Hepatic stellate cell (primary cell): ENCODE measurements around the gene APOBEC3F.
"Not testable (repeated sequence)": the region's sequence is repeated elsewhere in the genome, so short reads cannot be mapped to it uniquely, and the experiment has no call there.

Experiments
- DNase-seq: peaks from one replicate; pipeline ENCODE4 v3.0.0; 2011; ENCODE audit warnings: low spot score

APOBEC3F gene

DNA sequence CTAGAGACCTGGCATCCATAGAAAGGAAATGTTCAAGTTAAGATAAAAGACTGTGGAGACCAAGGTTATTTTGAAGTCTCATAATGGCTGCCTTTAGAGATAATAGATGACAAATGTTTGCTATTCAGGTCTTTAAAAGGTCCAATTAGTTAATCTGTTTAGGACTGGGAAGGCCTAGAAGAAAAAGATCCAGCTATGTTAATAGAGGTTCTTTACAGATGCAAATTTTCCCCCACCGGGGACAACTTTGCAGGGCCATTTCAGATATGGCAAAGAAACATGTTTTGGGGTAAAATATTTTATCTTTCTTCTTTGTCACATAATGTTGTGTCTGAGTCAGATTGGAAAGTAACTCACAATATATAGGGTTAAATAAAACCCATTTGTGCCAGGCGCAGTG is 33.3 kb downstream of the APOBEC3F start:
- DNase-seq, result no peak

DNA sequence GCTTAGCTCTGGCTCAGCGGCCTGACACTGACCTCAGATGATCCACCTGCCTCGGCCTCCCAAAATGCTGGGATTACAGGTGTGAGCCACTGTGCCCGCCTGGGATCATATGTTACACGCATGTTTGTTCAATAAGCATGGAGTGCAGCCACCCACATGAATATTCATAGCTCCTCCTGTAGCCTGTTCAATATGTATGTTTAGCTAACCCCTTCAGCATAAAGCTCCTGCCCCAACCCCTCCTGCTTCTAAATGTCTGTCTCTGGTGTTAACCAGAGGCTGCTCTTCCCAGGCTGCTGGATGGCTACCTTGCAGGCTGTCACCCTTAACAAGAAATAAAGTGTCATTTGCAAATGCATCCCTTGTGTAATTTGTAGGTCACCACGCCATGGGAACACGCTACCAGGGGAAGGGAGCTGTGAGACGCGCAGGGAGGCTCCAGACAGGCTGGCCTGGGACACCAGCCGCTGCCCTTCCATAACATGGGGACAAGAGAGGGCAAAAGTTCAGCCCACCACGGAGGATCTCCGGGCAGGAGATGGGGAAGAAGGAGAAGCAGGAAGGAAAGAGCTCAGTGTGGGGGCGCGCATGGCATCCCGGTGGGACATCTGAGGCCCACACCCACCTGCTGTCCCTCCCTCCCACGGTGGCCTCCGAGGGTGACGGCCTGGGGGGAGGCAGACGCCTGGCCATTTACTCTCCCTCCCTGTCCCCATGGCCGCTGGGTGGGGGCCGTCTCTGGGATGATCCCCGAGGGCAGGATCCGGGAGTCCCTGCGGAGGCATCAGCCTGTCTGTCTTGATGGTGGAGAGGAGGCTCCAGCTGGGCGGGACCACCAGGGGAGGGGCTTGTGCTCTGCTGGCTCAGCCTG is 35.7 kb downstream of the APOBEC3F start:
- not testable (repeated sequence) for DNase-seq

DNA sequence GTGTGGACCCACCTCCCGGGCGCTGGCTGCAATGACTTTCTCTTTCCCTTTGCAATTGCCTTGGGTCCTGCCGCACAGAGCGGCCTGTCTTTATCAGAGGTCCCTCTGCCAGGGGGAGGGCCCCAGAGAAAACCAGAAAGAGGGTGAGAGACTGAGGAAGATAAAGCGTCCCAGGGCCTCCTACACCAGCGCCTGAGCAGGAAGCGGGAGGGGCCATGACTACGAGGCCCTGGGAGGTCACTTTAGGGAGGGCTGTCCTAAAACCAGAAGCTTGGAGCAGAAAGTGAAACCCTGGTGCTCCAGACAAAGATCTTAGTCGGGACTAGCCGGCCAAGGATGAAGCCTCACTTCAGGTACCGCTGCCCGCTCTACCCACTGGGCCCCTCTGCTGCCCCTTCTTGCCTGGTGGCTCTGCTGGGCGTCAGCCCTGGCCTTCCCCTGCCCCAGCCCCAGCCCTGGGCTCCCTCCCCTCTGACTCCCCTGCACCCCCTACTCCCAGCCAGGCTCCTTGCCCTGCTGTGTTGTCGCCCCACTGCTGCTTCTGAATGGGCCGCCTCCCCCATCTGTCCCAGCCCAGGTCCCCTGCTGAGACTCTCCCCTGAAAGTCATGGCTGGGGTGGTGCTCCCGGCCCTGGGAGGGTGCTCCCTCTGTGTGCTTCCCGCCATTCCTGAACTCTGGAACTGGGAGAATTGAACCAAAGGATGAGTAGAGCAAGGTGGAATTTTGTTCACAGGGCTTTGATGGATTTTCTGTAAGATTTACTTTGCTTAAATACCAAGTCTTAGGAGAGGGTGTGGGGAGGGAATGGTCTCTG is 36.6 kb downstream of the APOBEC3F start, which contains the start of gene APOBEC3G:
Gene APOBEC3G, plus strand, starts transcription at position 250 of the 815 bp plus-strand sequence. Its CDS starts 87 bp downstream, at position 337.
- DNase-seq, result not testable (repeated sequence)

DNA sequence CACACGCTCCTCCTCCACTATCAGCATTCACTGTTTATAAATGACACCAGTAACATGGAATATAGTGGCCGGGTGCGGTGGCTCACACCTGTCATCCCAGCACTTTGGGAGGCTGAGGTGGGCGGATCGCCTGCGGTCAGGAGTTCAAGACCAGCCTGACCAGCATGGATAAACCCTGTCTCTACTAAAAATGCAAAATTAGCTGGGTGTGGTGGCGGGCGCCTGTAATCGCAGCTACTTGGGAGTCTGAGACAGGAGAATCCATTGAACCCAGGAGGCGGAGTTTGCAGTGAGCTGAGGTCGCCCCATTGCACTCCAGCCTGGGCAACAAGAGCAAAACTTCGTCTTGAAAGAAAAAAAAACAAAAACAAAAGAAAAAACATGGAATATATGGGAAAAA is 37.2 kb downstream of the APOBEC3F start:
- not testable (repeated sequence) for DNase-seq

DNA sequence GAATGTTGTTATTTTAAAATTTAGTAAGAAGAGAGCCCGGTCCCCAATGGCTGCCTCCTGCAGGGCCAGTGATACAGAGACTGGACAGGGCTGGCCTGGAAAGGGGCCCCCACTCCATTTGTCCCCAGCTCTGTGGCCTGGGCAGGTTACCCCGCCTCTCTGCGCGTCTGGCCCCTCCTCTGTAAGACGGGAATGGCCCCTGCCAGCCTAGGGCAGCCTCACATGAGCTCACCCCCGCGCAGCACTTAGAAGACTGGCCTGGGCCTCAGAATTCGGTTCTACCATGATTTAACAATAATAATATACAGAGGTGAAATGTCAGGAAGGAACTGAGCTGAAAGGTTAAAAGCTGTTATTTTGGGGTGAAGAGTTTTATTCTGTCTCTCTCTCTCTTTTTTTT is 37.7 kb downstream of the APOBEC3F start:
- no peak for DNase-seq

DNA sequence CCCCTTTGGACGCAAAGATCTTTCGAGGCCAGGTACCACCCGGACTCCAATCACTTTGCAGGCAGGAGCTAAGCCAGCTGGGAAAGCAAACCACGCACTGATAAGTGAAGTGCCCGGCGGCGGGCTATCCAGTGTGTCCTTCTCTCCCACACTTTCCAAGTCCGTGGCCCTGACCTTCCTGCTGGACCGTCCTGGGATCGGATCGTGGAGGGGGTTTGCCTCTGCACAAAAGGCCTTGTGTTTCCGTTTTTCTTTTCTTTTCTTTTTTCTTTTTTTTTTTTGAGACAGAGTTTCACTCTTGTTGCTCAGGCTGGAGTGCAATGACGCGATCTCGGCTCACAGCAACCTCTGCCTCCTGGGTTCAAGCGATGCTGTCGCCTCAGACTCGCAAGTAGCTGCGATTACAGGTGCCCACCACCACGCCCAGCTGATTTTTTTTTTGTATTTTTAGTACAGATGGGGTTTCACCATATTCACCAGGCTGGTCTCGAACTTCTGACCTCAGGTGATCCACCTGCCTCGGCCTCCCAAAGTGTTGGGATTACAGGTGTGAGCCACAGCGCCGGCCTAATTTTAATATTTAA is 38.5 kb downstream of the APOBEC3F start:
- DNase-seq, result not testable (repeated sequence)

DNA sequence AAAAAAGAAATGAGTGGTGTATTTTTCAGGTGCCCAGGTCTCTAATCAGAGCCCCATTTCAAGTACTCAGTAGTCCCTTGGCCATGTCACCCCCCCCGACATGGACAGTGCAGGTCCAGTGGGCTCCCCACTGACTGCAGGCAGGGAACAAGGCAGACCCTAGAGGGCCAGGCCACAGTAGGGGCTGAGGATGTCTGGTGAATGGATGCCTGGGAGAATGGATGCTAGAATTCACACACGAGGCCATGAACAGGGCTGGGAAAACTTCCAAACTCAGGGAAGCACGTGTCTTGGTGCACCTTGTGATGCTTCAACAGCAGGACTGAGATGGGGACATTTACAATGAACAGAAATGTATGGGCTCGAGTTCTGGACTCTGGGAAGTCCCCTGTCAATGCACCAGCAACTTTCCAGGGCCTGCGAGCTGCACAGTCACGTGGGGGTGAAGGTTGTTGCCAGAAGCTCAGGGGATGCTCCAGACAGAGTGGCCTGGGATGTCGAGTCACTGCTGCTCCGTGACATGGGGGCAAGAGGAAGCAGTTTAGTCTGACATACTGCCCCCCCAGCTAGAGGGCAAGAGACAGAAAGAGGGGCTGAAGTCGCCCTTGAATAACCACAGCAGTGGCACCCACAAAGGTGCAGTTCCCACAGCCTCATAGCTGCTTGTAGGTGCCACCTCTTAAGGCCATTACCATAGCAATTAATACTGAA is 39.5 kb downstream of the APOBEC3F start:
- DNase-seq, result no peak

DNA sequence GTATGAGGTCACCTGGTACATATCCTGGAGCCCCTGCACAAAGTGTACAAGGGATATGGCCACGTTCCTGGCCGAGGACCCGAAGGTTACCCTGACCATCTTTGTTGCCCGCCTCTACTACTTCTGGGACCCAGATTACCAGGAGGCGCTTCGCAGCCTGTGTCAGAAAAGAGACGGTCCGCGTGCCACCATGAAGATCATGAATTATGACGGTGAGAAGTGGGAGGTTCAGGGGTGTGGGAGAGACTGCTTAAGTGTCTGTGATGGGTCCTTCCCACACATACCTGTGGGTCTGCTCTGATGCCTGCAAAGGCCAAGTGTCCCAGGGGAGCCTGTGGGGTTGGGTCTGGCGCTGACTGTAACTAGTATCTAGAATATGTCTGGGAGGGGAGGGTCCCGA is 40.4 kb downstream of the APOBEC3F start:
- no peak for DNase-seq

DNA sequence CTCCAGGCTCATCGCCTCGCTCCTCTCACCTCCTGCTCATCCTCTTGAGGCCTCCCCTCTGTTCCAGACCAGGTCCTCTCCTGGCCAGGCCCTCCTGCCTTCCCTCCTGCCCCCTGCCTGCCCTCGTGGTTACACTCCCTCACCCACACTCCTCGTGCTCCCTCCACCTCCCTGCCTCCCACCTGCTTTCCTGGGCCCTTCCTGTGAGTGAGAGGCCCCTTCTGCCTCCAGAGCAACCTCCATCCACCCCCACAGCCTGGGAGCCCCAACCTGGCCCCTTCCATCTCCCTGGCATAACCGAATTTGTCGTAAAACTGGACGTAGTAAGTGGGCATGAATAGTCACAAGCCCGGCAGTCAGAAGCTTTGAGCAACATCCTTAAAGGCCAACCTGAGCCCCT is 40.9 kb downstream of the APOBEC3F start:
- no peak for DNase-seq

DNA sequence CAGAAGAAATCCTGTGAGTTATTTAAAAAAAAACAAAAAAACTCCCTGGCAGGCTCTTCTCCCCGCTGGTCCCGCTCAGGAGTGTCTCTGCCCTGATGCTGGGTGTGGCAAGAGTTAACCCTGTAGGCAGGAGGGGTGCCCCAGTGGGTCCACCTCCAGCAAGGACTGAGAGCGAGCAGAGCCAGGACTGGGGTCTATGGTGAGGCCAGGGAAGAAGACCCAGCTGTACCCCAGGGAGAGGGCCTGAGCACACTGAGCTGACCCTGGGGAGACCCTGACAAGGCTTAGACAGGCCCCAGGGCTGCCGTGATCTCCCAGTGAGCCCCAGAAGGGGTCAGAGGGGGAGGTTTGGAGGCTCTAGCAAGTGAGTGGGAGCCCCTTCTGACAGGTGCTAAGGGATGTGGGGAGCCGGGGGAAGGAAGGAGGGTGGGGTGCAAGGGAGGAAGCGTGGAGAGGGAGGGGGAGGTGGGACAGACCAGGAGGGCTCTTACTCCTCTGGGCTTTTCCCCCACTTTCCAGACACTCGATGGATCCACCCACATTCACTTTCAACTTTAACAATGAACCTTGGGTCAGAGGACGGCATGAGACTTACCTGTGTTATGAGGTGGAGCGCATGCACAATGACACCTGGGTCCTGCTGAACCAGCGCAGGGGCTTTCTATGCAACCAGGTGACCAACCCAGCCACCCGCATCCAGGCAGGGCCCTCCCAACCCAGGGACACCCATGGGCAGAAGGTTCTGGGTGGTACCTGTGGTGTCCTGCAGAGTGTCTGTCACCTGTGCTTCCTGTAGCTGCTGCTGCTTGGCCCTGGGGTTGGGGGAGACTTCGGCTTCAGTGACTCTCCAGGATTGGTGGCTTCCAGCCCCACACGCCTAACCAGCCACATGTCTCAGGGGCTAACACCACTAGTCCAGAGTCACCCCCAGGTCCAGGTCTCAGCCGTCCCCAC is 42.8 kb downstream of the APOBEC3F start:
- no peak for DNase-seq

DNA sequence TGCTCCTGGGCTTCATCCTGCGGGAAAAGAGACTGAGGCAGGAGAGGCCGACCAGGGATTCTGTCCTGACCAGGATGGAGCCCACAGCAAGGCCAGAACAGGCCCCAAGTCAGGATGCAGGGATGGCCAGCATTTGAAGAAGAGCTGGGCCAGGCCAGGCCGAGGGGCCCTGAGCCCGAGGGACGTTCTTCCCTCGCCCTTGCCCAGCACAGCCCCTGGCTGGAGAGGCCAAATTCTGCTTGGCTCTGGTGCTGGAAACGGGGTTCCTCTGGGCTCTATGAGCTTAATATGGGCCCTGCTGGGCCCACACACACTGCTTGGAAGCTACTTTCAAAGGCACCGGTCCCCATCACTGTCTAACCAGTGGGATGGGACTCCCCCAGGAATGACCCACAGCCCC is 44.0 kb downstream of the APOBEC3F start:
- no peak for DNase-seq

DNA sequence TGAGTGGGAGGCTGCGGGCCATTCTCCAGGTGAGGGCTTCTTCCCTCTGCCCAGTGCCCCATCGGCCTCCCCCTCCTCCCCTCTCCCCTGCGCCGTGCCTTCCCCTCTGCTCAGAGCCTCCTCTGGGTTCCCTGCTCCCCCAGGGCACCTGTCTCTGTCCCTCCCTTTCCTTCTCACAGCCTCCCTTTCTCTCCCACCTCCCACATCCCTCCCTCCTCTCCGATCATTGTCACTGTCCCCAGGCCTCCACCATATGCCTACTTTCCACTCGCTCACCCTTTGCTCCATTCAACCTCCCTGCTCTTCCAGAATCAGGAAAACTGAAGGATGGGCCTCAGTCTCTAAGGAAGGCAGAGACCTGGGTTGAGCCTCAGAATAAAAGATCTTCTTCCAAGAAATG is 46.4 kb downstream of the APOBEC3F start:
- no peak for DNase-seq

DNA sequence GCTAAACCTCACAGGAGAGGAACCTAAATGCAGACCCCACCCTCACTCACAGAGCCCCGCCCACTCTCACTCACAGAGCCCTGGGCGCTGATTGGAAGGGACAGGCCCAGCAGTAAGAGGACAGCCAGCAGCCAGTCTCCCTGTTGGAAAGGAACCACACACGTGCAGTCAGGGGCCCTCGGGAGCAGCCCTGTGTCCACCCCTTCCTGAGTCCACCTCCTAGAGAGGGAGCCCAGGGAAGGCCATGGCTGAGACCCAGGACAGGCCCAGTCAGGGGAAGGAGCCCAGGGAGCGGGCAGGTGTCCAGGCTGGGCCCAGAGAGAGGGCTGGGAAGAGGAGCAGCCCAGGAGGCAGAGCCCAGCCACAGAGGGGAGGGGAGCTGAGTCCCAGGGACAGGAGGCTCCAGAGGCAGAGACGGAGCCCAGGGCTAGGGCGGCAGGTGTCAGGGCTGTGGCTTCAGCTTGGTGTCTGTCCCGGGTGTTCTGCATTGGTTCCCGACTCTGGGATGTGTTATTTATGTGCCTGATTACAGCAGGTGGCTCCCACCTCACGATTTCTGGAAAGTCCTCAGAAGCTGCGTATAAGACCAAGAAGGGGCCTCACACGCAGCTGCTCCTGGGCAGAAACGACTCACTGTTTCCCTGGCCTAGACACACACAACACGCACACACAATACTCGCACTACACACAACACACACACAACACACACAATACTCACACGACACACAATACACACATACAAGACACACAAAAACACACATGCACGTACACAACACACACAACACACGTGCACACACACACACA is 47.4 kb downstream of the APOBEC3F start:
- no peak for DNase-seq

DNA sequence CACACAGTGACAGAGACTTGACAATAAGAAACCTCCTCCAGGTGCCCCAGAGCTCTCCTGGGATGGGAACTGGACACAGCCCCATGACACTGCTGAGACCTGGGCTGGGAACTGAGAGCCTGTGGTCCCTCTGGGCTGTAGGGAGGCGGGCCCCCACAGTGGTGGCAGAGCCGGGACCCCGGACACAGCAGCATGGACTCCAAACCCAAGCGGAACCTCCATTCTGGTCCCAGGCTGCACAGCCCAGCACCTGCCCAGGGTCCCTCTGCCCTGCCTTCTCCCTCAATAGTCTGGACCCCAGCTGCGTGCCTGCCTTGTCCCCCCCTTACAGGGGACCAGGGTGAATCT is 48.0 kb downstream of the APOBEC3F start:
- no peak for DNase-seq

DNA sequence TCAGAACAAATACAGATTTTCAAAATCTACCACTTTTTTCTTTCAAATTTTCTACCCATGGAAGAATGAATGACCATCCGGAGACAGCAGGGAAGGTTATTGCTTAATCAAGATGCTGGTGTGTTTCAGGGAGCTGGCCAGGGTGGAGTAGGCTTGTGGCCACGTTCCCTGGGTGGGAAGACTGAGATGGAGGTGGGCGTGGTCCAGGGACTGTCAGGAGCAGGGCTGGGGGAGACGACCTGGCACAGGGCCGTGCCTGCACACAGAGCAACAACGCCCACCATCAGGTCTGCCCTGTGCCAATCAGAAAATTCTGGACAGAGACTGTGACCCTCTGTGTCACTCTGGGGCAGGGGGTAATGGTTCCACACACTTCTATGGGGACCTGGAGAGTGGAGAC is 49.3 kb downstream of the APOBEC3F start:
- no peak for DNase-seq

DNA sequence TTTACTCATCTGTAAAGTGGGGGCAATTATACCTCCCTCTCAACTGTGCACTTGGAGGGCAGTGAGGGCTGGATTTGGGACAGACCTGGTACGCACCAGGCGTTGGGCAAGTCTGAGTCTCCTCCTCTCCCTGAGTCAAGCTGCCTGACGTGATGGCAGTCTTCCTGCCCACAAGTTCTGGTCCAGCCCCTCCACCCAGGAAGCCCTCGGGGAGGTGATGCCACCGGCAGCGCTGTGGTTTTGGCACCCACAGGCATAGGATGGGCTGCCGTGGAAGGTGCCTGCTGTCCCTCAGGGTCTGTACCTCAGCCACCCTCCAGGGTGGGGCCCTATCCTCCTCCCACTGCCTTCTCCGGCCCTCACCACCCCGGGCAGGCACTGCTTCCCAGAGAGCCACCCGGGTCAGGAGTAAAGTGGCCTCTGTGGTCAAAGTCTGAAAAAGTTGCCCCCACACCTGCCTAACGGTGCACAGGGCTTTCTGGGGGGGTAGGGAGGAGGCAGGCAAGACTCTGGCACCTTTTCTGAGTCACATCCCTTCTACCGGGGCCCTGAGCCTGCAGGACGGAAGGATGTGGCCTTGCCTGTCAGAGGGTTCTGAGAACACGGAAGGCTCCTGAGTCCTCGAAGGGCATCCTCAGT is 49.9 kb downstream of the APOBEC3F start:
- no peak for DNase-seq

DNA sequence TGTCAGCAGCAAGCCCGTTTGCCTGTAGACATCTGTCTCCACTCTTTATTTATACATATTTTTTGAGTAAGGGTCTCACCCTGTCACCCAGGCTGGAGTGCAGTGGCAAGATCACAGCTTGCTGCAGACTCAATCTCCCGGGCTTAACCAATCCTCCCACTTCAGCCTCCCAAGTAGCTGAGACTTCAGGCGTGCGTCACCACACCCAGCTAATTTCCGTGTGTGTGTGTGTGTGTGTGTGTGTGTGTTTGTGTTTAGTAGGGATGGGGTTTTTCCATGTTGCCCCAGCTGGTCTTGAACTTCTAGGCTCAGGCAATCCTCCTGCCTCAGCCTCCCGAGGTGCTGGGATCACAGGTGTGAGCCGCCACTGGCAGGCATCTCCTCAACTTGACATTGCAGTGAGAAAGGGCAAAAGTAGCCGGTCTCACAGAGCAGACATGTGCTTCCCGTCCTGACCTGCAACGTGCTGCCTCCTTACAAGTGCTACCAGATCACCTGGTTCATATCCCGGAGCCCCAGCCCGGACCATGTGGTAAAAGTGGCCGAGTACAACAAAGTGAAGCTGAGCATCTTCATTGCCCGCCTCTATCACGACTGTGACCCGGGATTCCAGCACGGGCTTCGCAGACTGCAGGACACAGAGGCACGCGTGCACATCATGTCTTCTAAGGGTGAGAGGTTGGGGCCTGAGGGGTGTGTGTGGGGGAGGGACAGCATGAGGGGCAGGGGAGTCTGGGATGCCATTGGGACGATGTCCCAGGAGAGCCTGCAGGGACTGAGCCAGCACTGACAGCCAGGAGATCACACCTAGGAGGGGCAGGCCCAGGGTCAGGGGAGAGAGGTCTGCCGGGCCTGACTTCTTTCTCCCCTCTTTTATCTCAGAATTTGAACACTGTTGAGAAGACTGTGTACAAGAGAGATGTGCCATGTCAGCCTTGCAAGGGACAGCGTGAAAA is 50.7 kb downstream of the APOBEC3F start:
- DNase-seq, result no peak

DNA sequence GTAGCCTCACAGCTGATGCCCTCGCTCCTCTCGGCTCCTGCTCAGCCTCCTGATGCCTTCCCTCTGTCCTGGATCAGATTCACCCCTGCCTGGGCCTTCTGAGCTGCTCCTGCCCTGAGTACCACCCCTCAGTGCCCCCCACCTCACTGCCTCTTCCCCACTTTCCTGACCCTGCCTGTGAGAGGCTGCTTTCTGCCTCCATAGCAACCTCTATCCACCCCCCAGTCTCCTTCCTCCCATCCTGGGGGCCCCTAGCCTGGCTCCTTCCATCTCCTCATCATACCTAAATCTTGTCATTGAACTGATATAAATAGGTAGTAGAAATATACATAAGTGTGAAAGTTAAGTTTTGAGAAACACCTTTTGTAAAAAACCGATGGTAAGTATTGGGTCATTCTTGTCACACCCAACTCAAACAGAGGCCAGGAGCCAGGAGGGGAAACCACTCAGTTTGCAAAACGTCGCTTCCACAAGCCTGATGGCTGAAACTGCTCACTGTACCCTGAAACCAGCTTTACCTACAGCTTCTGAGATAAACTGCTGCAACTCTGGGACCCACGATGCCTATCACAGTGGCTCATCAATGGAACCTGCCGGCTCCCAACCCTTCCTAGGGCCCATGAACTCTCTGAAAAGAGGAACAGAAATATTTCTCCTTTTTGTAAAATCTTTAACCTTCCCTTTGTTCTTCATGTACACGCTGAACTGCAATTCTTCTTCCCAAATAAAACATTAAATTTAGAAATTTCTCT is 51.6 kb downstream of the APOBEC3F start:
- DNase-seq, result no peak
